ENCODE results near the gene PI4K2B.
"Not testable (repeated sequence)": the region's sequence is repeated elsewhere in the genome, so short reads cannot be mapped to it uniquely, and the experiment has no call there.

GRCh38 chr4:25253786-25254185, 20.0 kb downstream of the PI4K2B start:
- TF ChIP-seq POLR2A (IDR thresholded peaks at IDR 0.05; ENCODE audit: borderline replicate concordance, extremely low read depth, insufficient read depth, insufficient read length); CTCF (IDR thresholded peaks at IDR 0.05 in 2 of 3, conservative IDR thresholded peaks at IDR 0.05 in 1 of 3; ENCODE audit: borderline replicate concordance in 1 of 3, insufficient read depth in 1 of 3, low read depth in 2 of 3, low read length in 2 of 3); SP1 (IDR thresholded peaks at IDR 0.05; ENCODE audit: low read depth); POLR2AphosphoS5 (IDR thresholded peaks at IDR 0.05; ENCODE audit: low read depth, low read length); YY1 (IDR thresholded peaks at IDR 0.05; ENCODE audit: extremely low read depth, insufficient replicate concordance, low read depth, low read length): not testable (repeated sequence)
